Fibroblast of lung (primary cell): Measurements from ENCODE around the gene PLA2G1B. TPM values are rescaled to one million over a fixed set of nuclear protein-coding genes. Genes with fewer than 3 reads are reported as not detected.

Experiments
- DNase-seq, 2 donors: peaks; one replicate each; pipeline versions ENCODE4 v3.0.0 to v3.0.0-alpha.2; 2010; ENCODE audit warnings: low read depth in 2 of 2
- H2AFZ ChIP-seq: 2 replicates; pipeline ENCODE4 v1.5.1; 2012; ENCODE audit warnings: low read length, control low read depth, inconsistent platforms
- H3K27ac ChIP-seq: 2 replicates; pipeline ENCODE4 v1.5.1; 2011; ENCODE audit warnings: low read length, control low read depth; ENCODE audit not compliant: insufficient read depth
- H3K27me3 ChIP-seq: 2 replicates; pipeline ENCODE4 v1.5.1; 2011; ENCODE audit warnings: mild to moderate bottlenecking, low read length; ENCODE audit not compliant: control insufficient read depth, insufficient read depth
- H3K36me3 ChIP-seq: 2 replicates; pipeline ENCODE4 v1.5.1; 2011; ENCODE audit warnings: low read length; ENCODE audit not compliant: control insufficient read depth, insufficient read depth
- H3K4me1 ChIP-seq: 2 replicates; pipeline ENCODE4 v1.5.1; 2011; ENCODE audit warnings: low read length; ENCODE audit not compliant: control insufficient read depth, insufficient read depth; ENCODE audit errors: extremely low read depth
- H3K4me2 ChIP-seq: 2 replicates; pipeline ENCODE4 v1.5.1; 2011; ENCODE audit warnings: low read length, control low read depth; ENCODE audit not compliant: insufficient read depth; ENCODE audit errors: extremely low read depth
- H3K4me3 ChIP-seq, 4 experiments: fragments of 200-600 bp in 1 of 4; sonication (generic) in 1 of 4; replicated peaks in 1 of 4; 2 replicates each; pipeline ENCODE4 v1.5.1; 2011 to 2016; ENCODE audit warnings: low read length in 4 of 4, low read depth in 3 of 4, mild to moderate bottlenecking in 3 of 4, control low read depth in 2 of 4, inconsistent platforms in 1 of 4, mixed read lengths in 1 of 4; ENCODE audit not compliant: insufficient read depth in 1 of 4; ENCODE audit errors: control extremely low read depth in 1 of 4
- H3K79me2 ChIP-seq: 2 replicates; pipeline ENCODE4 v1.5.1; 2012; ENCODE audit warnings: mild to moderate bottlenecking, low read length, inconsistent platforms; ENCODE audit not compliant: control insufficient read depth, insufficient read depth
- H3K9ac ChIP-seq: 2 replicates; pipeline ENCODE4 v1.5.1; 2011; ENCODE audit warnings: mild to moderate bottlenecking, low read length, control low read depth; ENCODE audit not compliant: insufficient read depth
- H3K9me3 ChIP-seq: 2 replicates; pipeline ENCODE4 v1.5.1; 2012; ENCODE audit warnings: low read depth, low read length; ENCODE audit not compliant: control insufficient read depth, insufficient read depth
- H4K20me1 ChIP-seq: 2 replicates; pipeline ENCODE4 v1.5.1; 2011; ENCODE audit warnings: low read length; ENCODE audit not compliant: control insufficient read depth, insufficient read depth; ENCODE audit errors: extremely low read depth
- EZH2 ChIP-seq: IDR thresholded peaks from 2 replicates; pipeline ENCODE4 v1.5.1; 2012; ENCODE audit warnings: low read length, control low read depth, mild to moderate bottlenecking; ENCODE audit errors: missing control alignments
- polyA plus RNA-seq, 2 donors: library from polyadenylated mRNA; depleted of rRNA in 1 of 2; stranded (reverse) in 1 of 2; unstranded in 1 of 2; fragments of >200 nt; gene quantifications; 2 replicates each; pipeline ENCODE4 v1.2.1, GENCODE V29; 2011 to 2012; ENCODE audit warnings: missing spikeins in 1 of 2
- total RNA-seq: library from RNA; depleted of rRNA; stranded (reverse); fragments of >200 nt; gene quantifications from 2 replicates; pipeline ENCODE4 v1.2.1, GENCODE V29; 2014
- TF ChIP-seq, protein P1 (sequence below), 2 donors: IDR thresholded peaks in 1 of 2; conservative IDR thresholded peaks in 1 of 2; 1 replicate in 1 of 2; 2 replicates in 1 of 2; pipeline ENCODE4 v1.5.1; 2011 to 2012; ENCODE audit warnings: low read length in 2 of 2, control low read depth in 1 of 2, inconsistent platforms in 1 of 2, low read depth in 1 of 2, mild to moderate bottlenecking in 1 of 2

The PLA2G1B gene
- total and polyA plus RNA-seq, 2 donors (not counting 1 experiment from before 2014, with no cell fraction given), result 0.20 TPM; not detected in 1

GRCh38 chr12:120278137-120279069, 49.2 kb downstream of the PLA2G1B start:
- H2AFZ ChIP-seq, result no peak overlapping the region
- TF ChIP-seq, protein P1, sequence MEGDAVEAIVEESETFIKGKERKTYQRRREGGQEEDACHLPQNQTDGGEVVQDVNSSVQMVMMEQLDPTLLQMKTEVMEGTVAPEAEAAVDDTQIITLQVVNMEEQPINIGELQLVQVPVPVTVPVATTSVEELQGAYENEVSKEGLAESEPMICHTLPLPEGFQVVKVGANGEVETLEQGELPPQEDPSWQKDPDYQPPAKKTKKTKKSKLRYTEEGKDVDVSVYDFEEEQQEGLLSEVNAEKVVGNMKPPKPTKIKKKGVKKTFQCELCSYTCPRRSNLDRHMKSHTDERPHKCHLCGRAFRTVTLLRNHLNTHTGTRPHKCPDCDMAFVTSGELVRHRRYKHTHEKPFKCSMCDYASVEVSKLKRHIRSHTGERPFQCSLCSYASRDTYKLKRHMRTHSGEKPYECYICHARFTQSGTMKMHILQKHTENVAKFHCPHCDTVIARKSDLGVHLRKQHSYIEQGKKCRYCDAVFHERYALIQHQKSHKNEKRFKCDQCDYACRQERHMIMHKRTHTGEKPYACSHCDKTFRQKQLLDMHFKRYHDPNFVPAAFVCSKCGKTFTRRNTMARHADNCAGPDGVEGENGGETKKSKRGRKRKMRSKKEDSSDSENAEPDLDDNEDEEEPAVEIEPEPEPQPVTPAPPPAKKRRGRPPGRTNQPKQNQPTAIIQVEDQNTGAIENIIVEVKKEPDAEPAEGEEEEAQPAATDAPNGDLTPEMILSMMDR (conservative IDR thresholded peaks at IDR 0.05 in 1 of 2, IDR thresholded peaks at IDR 0.05 in 1 of 2; ENCODE audit: low read depth in 1 of 2, low read length in 2 of 2), result no peak
- TF ChIP-seq EZH2, result no peak
- H3K27me3 ChIP-seq, result no peaks in the 10 kb centered on the region
- H3K4me1 ChIP-seq, result no peaks in the 10 kb centered on the region
- no peak overlapping the region for H3K9ac ChIP-seq
- H3K9me3 ChIP-seq, result no peaks in the 10 kb centered on the region
- DNase-seq, result no peak
- no peaks in the 10 kb centered on the region for H4K20me1 ChIP-seq
- no peaks in the 10 kb centered on the region for H3K79me2 ChIP-seq
- no peak overlapping the region for H3K4me3 ChIP-seq
- H3K4me2 ChIP-seq, result no peak overlapping the region
- H3K27ac ChIP-seq, result no peak overlapping the region
- no peaks in the 10 kb centered on the region for H3K36me3 ChIP-seq

DNA sequence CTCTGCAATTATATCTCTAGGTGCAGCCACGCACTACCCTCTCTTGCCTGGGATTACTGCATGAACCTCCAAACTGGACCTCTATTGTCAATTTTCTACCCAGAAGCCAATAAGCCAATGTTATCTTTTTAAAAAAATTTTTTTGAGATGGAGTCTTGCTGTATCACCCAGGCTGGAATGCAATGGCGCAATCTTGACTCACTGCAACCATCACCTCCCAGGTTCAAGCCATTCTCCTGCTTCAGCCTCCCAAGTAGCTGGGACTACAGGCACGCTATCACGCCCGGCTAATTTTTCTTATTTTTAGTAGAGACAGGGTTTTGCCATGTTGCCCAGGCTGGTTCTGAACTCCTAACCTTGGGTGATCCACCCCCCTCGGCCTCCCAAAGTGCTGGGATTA, 50.8 kb downstream of the PLA2G1B start:
- TF ChIP-seq, protein P1 (conservative IDR thresholded peaks at IDR 0.05 in 1 of 2, IDR thresholded peaks at IDR 0.05 in 1 of 2; ENCODE audit: low read depth in 1 of 2, low read length in 2 of 2), result no peak
- TF ChIP-seq EZH2, result no peak
- H4K20me1 ChIP-seq, result no peaks in the 10 kb centered on the region
- H3K27me3 ChIP-seq, result no peaks in the 10 kb centered on the region
- H3K4me3 ChIP-seq, result no peak overlapping the region
- H3K4me1 ChIP-seq, result no peaks in the 10 kb centered on the region
- H2AFZ ChIP-seq, result no peak overlapping the region
- peak in 1 of 2 donors; percentile 35 for DNase-seq
- no peaks in the 10 kb centered on the region for H3K79me2 ChIP-seq
- H3K9ac ChIP-seq, result no peak overlapping the region
- no peak overlapping the region for H3K4me2 ChIP-seq
- H3K36me3 ChIP-seq, result no peaks in the 10 kb centered on the region
- no peak overlapping the region for H3K27ac ChIP-seq
- no peaks in the 10 kb centered on the region for H3K9me3 ChIP-seq

Other genes with a start within 250 kb of the PLA2G1B start
- 23.4 and 29.7 TPM in 2 replicates for gene RAB35, start 211.0 kb downstream of the PLA2G1B start, total RNA-seq
- gene RAB35, start 211.0 kb downstream of the PLA2G1B start, polyA plus RNA-seq, result 51.4 and 70.9 TPM in 2 replicates
- gene GCN1, start 133.1 kb downstream of the PLA2G1B start, total RNA-seq, result 86.8 and 93.1 TPM in 2 replicates
- 30.8 and 45.8 TPM in 2 replicates for gene GCN1, start 133.1 kb downstream of the PLA2G1B start, polyA plus RNA-seq
- gene RPLP0, start 126.7 kb downstream of the PLA2G1B start, total RNA-seq, result 3,063 and 3,837 TPM in 2 replicates
- 5,137 and 6,435 TPM in 2 replicates for gene RPLP0, start 126.7 kb downstream of the PLA2G1B start, polyA plus RNA-seq
- 9.2 and 21.5 TPM in 2 replicates for gene PXN, start 62.0 kb downstream of the PLA2G1B start, total RNA-seq
- 31.4 and 59.3 TPM in 2 replicates for gene PXN, start 62.0 kb downstream of the PLA2G1B start, polyA plus RNA-seq
- gene RNU4-2, start 35.9 kb downstream of the PLA2G1B start, total RNA-seq, result under 0.01 TPM in 2 replicates
- under 0.01 TPM in 1 of 2 replicates, not detected in the other for gene RNU4-2, start 35.9 kb downstream of the PLA2G1B start, polyA plus RNA-seq
- gene RNU4-1, start 34.5 kb downstream of the PLA2G1B start, total RNA-seq, result under 0.01 TPM in 2 replicates
- gene RNU4-1, start 34.5 kb downstream of the PLA2G1B start, polyA plus RNA-seq, result not detected in 2 replicates
- gene SIRT4, start 25.5 kb downstream of the PLA2G1B start, total RNA-seq, result 2.3 and 2.5 TPM in 2 replicates
- gene SIRT4, start 25.5 kb downstream of the PLA2G1B start, polyA plus RNA-seq, result 0.53 and 1.2 TPM in 2 replicates
- under 0.01 TPM in 1 of 2 replicates, not detected in the other for gene MSI1, start 41.4 kb upstream of the PLA2G1B start, total RNA-seq
- not detected in 2 replicates for gene MSI1, start 41.4 kb upstream of the PLA2G1B start, polyA plus RNA-seq
- 455 and 512 TPM in 2 replicates for gene COX6A1, start 110.3 kb upstream of the PLA2G1B start, total RNA-seq
- gene COX6A1, start 110.3 kb upstream of the PLA2G1B start, polyA plus RNA-seq, result 312 and 427 TPM in 2 replicates
- gene TRIAP1, start 118.6 kb upstream of the PLA2G1B start, total RNA-seq, result 26.5 and 29.6 TPM in 2 replicates
- 47.5 and 52.7 TPM in 2 replicates for gene TRIAP1, start 118.6 kb upstream of the PLA2G1B start, polyA plus RNA-seq
- 18.2 and 22.3 TPM in 2 replicates for gene GATC, start 118.7 kb upstream of the PLA2G1B start, total RNA-seq
- 17.5 and 18.4 TPM in 2 replicates for gene GATC, start 118.7 kb upstream of the PLA2G1B start, polyA plus RNA-seq
- gene SRSF9, start 142.0 kb upstream of the PLA2G1B start, total RNA-seq, result 176 and 188 TPM in 2 replicates
- gene SRSF9, start 142.0 kb upstream of the PLA2G1B start, polyA plus RNA-seq, result 150 and 164 TPM in 2 replicates
- gene DYNLL1, start 168.3 kb upstream of the PLA2G1B start, total RNA-seq, result 222 and 289 TPM in 2 replicates
- 616 and 638 TPM in 2 replicates for gene DYNLL1, start 168.3 kb upstream of the PLA2G1B start, polyA plus RNA-seq
- gene COQ5, start 201.4 kb upstream of the PLA2G1B start, total RNA-seq, result 31.8 and 38.5 TPM in 2 replicates
- 32.1 and 39.1 TPM in 2 replicates for gene COQ5, start 201.4 kb upstream of the PLA2G1B start, polyA plus RNA-seq
- 93.0 and 174 TPM in 2 replicates for gene RNF10, start 206.6 kb upstream of the PLA2G1B start, total RNA-seq
- gene RNF10, start 206.6 kb upstream of the PLA2G1B start, polyA plus RNA-seq, result 184 and 189 TPM in 2 replicates